Liver (tissue), 9 donors: Measurements from ENCODE around the gene PTPRH. TPM values are rescaled to one million over a fixed set of nuclear protein-coding genes. Genes with fewer than 3 reads are reported as not detected.

Source experiments
- DNase-seq: peaks from one replicate; pipeline ENCODE4 v3.0.0-alpha.2; 2017; ENCODE audit warnings: low spot score
- H3K27ac ChIP-seq, 2 donors: one replicate each; pipeline ENCODE4 v1.7.0; 2013; ENCODE audit warnings: inconsistent platforms in 2 of 2, low read length in 2 of 2, control low read depth in 1 of 2, low read depth in 1 of 2, mild to moderate bottlenecking in 1 of 2
- H3K27me3 ChIP-seq, 4 donors: one replicate each; pipeline versions ENCODE4 v1.6.1 to v1.7.0; 2013; ENCODE audit warnings: low read length in 3 of 4, inconsistent platforms in 1 of 4, mild to moderate bottlenecking in 1 of 4, moderate library complexity in 1 of 4; ENCODE audit not compliant: control insufficient read depth in 4 of 4, insufficient read depth in 4 of 4
- H3K36me3 ChIP-seq, 4 donors: one replicate each; pipeline versions ENCODE4 v1.6.1 to v1.7.0; 2013; ENCODE audit warnings: low read length in 3 of 4, mild to moderate bottlenecking in 3 of 4, low read depth in 1 of 4, moderate library complexity in 1 of 4; ENCODE audit not compliant: control insufficient read depth in 4 of 4, insufficient read depth in 3 of 4
- H3K4me1 ChIP-seq, 4 donors: one replicate each; pipeline versions ENCODE4 v1.6.1 to v1.7.0; 2013; ENCODE audit warnings: low read length in 3 of 4, mild to moderate bottlenecking in 3 of 4, moderate library complexity in 1 of 4; ENCODE audit not compliant: control insufficient read depth in 4 of 4, insufficient read depth in 4 of 4
- H3K4me3 ChIP-seq, 3 donors: one replicate each; pipeline versions ENCODE4 v1.6.1 to v1.7.0; 2013; ENCODE audit warnings: low read length in 3 of 3, control low read depth in 1 of 3, low read depth in 1 of 3, mild to moderate bottlenecking in 1 of 3
- H3K9ac ChIP-seq, 2 donors: one replicate each; pipeline ENCODE4 v1.7.0; 2013; ENCODE audit warnings: low read length in 2 of 2, mild to moderate bottlenecking in 2 of 2, moderate library complexity in 2 of 2, control low read depth in 1 of 2, low read depth in 1 of 2
- H3K9me3 ChIP-seq, 4 donors: one replicate each; pipeline versions ENCODE4 v1.6.1 to v1.7.0; 2013; ENCODE audit warnings: low read length in 3 of 4; ENCODE audit not compliant: control insufficient read depth in 4 of 4
- EGR1 ChIP-seq, 2 donors: IDR thresholded peaks; 2 replicates each; pipeline ENCODE4 v1.6.1; 2016 to 2018; ENCODE audit warnings: antibody characterized with exemption in 2 of 2, low read depth in 2 of 2
- FOXA1 ChIP-seq: IDR thresholded peaks from 2 replicates; pipeline ENCODE4 v1.6.1; 2016; ENCODE audit warnings: antibody characterized with exemption
- FOXA2 ChIP-seq: IDR thresholded peaks from 2 replicates; pipeline ENCODE4 v1.6.1; 2016; ENCODE audit warnings: antibody characterized with exemption
- GABPA ChIP-seq, 2 donors: IDR thresholded peaks in 1 of 2; conservative IDR thresholded peaks in 1 of 2; 2 replicates each; pipeline ENCODE4 v1.6.1; 2016; ENCODE audit warnings: antibody characterized with exemption in 2 of 2, mild to moderate bottlenecking in 1 of 2, moderate library complexity in 1 of 2
- HNF4A ChIP-seq, 2 donors: conservative IDR thresholded peaks; 2 replicates each; pipeline ENCODE4 v1.6.1; 2016; ENCODE audit warnings: antibody characterized with exemption in 2 of 2, mild to moderate bottlenecking in 2 of 2
- HNF4G ChIP-seq: IDR thresholded peaks from 2 replicates; pipeline ENCODE4 v1.6.1; 2016; ENCODE audit warnings: antibody characterized with exemption
- JUND ChIP-seq, 2 donors: IDR thresholded peaks; 2 replicates each; pipeline ENCODE4 v1.6.1; 2016; ENCODE audit warnings: antibody characterized with exemption in 2 of 2
- NR2F2 ChIP-seq: IDR thresholded peaks from 2 replicates; pipeline ENCODE4 v1.6.1; 2016; ENCODE audit warnings: antibody characterized with exemption
- RAD21 ChIP-seq, 2 donors: IDR thresholded peaks; 2 replicates each; pipeline ENCODE4 v1.6.1; 2016; ENCODE audit warnings: antibody characterized with exemption in 2 of 2, mild to moderate bottlenecking in 2 of 2
- TAF1 ChIP-seq: conservative IDR thresholded peaks from 2 replicates; pipeline ENCODE4 v1.6.1; 2016; ENCODE audit warnings: antibody characterized with exemption, mild to moderate bottlenecking
- YY1 ChIP-seq: IDR thresholded peaks from 2 replicates; pipeline ENCODE4 v1.6.1; 2016; ENCODE audit warnings: antibody characterized with exemption, mild to moderate bottlenecking
- WGBS: extraction: QIAGEN DNeasy Blood & Tissue Kit; methylation state at CpG from one replicate; pipeline ENCODE4 v1.1.7; 2013; 5-methylcytosine and 5-hydroxymethylcytosine counted together
- polyA plus RNA-seq, 2 donors: library from polyadenylated mRNA; stranded (reverse) in 1 of 2; unstranded in 1 of 2; fragments of 200-250 nt in 1 of 2; fragments of >200 nt in 1 of 2; fragmentation: Nextera tagmentation in 1 of 2; extraction: Ambion mirVana in 1 of 2; gene quantifications; one replicate each; pipeline versions ENCODE4 v1.2.1 to v1.2.3, GENCODE V29; 2013 to 2015
- total RNA-seq, 2 donors: library from RNA; depleted of rRNA; stranded (reverse); fragments of >200 nt; gene quantifications; one replicate each; pipeline ENCODE4 v1.2.3, GENCODE V29; 2014
- TF ChIP-seq, protein P1 (sequence below): IDR thresholded peaks from 2 replicates; pipeline ENCODE4 v1.6.1; 2016; ENCODE audit warnings: antibody characterized with exemption
- TF ChIP-seq, protein P2 (sequence below): IDR thresholded peaks from 2 replicates; pipeline ENCODE4 v1.6.1; 2016; ENCODE audit warnings: antibody characterized with exemption, mild to moderate bottlenecking
- TF ChIP-seq, protein P3 (sequence below): fragments of 150-350 bp; IDR thresholded peaks from 2 replicates; pipeline ENCODE4 v1.5.1; 2017; ENCODE audit warnings: improper control_type of control experiment, low read depth, low read length; ENCODE audit not compliant: missing input control
- TF ChIP-seq, protein P4 (sequence below): IDR thresholded peaks from 2 replicates; pipeline ENCODE4 v1.6.1; 2016; ENCODE audit warnings: antibody characterized with exemption
- TF ChIP-seq, protein P5 (sequence below): IDR thresholded peaks from 2 replicates; pipeline ENCODE4 v1.6.1; 2016; ENCODE audit warnings: antibody characterized with exemption
- donor health status: healthy.
- donor health status: healthy.
- donor health status: healthy.
- donor health status: healthy.
- donor health status: healthy.

Gene PTPRH
- total and polyA plus RNA-seq, 4 donors: 3.1 to 20.4 (median 11.4) TPM

DNA sequence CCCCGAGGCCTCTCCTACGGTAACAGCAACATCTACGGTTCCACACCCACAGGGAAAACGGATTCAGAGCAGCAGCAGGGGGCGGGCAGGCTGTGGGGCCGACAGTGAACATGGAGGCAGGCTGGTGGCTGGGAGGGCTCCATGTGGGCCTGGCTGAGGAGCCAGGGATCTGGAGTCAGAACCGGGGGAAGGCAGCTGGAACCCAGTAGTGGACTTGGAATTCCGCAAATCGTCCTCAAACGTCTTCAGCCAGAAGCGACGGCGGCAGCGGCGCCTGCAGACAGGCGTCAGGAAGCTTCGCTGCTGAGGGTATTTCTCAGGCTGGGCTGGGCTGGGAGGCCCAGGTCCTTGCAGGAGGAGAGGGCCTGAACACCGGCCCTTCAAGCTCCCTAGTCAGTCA, 17.5 kb upstream of the PTPRH start:
- Histone ChIP-seq H3K9me3 (no peaks in the 10 kb centered on the region), H3K9ac (no peak overlapping the region), H3K27ac (no peak overlapping the region), H3K4me1 (peaks cover 5 to 29% (median 23%) of the 10 kb centered on the region in 4 donors), H3K36me3 (peaks cover 4 to 16% (median 7%) of the 10 kb centered on the region in 4 donors), H3K27me3 (no peaks in the 10 kb centered on the region), H3K4me3 (no peak overlapping the region)
- TF ChIP-seq, protein P1, sequence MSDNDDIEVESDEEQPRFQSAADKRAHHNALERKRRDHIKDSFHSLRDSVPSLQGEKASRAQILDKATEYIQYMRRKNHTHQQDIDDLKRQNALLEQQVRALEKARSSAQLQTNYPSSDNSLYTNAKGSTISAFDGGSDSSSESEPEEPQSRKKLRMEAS: no peak
- TF ChIP-seq YY1 (no peak), TAF1 (no peak)
- 88% methylated on average over 18 of the region's 18 CpGs for WGBS
- no peak for DNase-seq

DNA sequence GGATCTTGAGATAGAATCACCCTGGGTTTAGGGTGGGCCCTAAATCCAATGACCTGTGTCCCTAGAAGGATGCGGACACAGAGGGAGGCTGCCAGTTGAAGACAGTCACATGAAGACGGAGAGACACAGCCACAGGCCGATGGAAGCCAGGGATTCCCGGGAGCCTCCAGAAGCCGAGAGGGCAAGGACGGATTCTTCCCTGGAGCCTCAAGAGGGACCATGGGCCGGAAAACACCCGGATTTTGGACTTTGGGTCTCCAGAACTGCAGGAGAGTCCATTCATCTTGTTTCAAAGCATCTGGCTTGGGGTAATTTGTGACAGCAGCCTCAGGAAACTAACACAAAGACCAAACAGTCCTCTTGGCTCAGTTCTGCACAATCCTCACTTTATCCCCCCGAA, 17.0 kb upstream of the PTPRH start:
- peaks cover 5 to 29% (median 23%) of the 10 kb centered on the region in 4 donors for H3K4me1 ChIP-seq
- no peak overlapping the region for H3K27ac ChIP-seq
- no peak for DNase-seq
- H3K4me3 ChIP-seq: no peak overlapping the region
- H3K36me3 ChIP-seq: peaks cover 3 to 11% (median 6%) of the 10 kb centered on the region in 4 donors
- 85% methylated on average over 9 of the region's 9 CpGs for WGBS
- no peaks in the 10 kb centered on the region for H3K27me3 ChIP-seq
- no peak overlapping the region for H3K9ac ChIP-seq
- no peaks in the 10 kb centered on the region for H3K9me3 ChIP-seq
- no peak for TF ChIP-seq RAD21 (IDR thresholded peaks at IDR 0.05)
- TF ChIP-seq, protein P2, sequence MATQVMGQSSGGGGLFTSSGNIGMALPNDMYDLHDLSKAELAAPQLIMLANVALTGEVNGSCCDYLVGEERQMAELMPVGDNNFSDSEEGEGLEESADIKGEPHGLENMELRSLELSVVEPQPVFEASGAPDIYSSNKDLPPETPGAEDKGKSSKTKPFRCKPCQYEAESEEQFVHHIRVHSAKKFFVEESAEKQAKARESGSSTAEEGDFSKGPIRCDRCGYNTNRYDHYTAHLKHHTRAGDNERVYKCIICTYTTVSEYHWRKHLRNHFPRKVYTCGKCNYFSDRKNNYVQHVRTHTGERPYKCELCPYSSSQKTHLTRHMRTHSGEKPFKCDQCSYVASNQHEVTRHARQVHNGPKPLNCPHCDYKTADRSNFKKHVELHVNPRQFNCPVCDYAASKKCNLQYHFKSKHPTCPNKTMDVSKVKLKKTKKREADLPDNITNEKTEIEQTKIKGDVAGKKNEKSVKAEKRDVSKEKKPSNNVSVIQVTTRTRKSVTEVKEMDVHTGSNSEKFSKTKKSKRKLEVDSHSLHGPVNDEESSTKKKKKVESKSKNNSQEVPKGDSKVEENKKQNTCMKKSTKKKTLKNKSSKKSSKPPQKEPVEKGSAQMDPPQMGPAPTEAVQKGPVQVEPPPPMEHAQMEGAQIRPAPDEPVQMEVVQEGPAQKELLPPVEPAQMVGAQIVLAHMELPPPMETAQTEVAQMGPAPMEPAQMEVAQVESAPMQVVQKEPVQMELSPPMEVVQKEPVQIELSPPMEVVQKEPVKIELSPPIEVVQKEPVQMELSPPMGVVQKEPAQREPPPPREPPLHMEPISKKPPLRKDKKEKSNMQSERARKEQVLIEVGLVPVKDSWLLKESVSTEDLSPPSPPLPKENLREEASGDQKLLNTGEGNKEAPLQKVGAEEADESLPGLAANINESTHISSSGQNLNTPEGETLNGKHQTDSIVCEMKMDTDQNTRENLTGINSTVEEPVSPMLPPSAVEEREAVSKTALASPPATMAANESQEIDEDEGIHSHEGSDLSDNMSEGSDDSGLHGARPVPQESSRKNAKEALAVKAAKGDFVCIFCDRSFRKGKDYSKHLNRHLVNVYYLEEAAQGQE: no peak
- TF ChIP-seq GABPA (IDR thresholded peaks at IDR 0.05 in 1 of 2, conservative IDR thresholded peaks at IDR 0.05 in 1 of 2): no peak
- TF ChIP-seq YY1: no peak
- TF ChIP-seq FOXA1: no peak
- TF ChIP-seq TAF1: no peak
- no peak for TF ChIP-seq HNF4G

DNA sequence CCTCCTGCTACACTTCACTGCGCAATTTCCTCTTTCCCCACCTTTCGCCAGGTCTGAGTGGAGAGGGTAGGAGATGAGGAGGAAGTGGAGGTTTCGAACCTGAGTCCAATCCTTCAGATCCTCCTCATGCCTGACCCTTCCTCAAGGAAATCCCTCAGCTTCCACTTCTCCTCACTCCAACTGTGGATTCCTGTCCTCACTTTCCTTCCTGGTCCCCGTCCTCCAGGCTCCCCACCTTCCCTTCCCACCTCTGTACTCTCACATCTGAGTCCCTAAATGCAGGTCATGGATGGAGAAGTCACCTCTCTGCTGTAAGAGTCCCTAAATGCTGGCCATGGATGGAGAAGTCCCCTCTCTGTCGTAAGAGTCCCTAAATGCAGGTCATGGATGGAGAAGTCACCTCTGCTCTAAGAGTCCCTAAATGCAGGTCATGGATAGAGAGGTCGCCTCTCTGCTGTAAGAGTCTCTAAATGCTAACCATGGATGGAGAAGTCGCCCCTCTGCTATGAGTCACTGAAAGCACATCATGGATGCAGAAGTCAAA, 16.2 kb upstream of the PTPRH start:
- 94% methylated on average over 7 of the region's 7 CpGs for WGBS

More for the DNA sequence above, 16.2 kb upstream of the PTPRH start:
- H3K27me3 ChIP-seq: no peaks in the 10 kb centered on the region
- no peaks in the 10 kb centered on the region for H3K9me3 ChIP-seq
- peaks cover 5 to 29% (median 23%) of the 10 kb centered on the region in 4 donors for H3K4me1 ChIP-seq
- no peak for DNase-seq
- H3K4me3 ChIP-seq: no peak overlapping the region
- peaks cover 0 to 5% (median 4%) of the 10 kb centered on the region in 4 donors for H3K36me3 ChIP-seq
- TF ChIP-seq FOXA2 (no peak), RAD21 (IDR thresholded peaks at IDR 0.05) (no peak), GABPA (IDR thresholded peaks at IDR 0.05 in 1 of 2, conservative IDR thresholded peaks at IDR 0.05 in 1 of 2) (no peak), HNF4A (conservative IDR thresholded peaks at IDR 0.05) (no peak), JUND (IDR thresholded peaks at IDR 0.05) (no peak), TAF1 (no peak), FOXA1 (no peak), NR2F2 (no peak), YY1 (no peak), EGR1 (IDR thresholded peaks at IDR 0.05; ENCODE audit: low read depth in 2 of 2) (no peak)
- TF ChIP-seq, protein P3, sequence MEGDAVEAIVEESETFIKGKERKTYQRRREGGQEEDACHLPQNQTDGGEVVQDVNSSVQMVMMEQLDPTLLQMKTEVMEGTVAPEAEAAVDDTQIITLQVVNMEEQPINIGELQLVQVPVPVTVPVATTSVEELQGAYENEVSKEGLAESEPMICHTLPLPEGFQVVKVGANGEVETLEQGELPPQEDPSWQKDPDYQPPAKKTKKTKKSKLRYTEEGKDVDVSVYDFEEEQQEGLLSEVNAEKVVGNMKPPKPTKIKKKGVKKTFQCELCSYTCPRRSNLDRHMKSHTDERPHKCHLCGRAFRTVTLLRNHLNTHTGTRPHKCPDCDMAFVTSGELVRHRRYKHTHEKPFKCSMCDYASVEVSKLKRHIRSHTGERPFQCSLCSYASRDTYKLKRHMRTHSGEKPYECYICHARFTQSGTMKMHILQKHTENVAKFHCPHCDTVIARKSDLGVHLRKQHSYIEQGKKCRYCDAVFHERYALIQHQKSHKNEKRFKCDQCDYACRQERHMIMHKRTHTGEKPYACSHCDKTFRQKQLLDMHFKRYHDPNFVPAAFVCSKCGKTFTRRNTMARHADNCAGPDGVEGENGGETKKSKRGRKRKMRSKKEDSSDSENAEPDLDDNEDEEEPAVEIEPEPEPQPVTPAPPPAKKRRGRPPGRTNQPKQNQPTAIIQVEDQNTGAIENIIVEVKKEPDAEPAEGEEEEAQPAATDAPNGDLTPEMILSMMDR: no peak
- TF ChIP-seq, protein P2: no peak
- TF ChIP-seq, protein P4, sequence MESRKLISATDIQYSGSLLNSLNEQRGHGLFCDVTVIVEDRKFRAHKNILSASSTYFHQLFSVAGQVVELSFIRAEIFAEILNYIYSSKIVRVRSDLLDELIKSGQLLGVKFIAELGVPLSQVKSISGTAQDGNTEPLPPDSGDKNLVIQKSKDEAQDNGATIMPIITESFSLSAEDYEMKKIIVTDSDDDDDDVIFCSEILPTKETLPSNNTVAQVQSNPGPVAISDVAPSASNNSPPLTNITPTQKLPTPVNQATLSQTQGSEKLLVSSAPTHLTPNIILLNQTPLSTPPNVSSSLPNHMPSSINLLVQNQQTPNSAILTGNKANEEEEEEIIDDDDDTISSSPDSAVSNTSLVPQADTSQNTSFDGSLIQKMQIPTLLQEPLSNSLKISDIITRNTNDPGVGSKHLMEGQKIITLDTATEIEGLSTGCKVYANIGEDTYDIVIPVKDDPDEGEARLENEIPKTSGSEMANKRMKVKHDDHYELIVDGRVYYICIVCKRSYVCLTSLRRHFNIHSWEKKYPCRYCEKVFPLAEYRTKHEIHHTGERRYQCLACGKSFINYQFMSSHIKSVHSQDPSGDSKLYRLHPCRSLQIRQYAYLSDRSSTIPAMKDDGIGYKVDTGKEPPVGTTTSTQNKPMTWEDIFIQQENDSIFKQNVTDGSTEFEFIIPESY: no peak
- TF ChIP-seq, protein P5, sequence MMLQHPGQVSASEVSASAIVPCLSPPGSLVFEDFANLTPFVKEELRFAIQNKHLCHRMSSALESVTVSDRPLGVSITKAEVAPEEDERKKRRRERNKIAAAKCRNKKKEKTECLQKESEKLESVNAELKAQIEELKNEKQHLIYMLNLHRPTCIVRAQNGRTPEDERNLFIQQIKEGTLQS: no peak
- no peak overlapping the region for H3K9ac ChIP-seq
- no peak overlapping the region for H3K27ac ChIP-seq
